Measurements from ENCODE around the gene MEIKIN.

MEIKIN gene

GRCh38 chr5:131974016-131974415 lies 28.6 kb upstream of the MEIKIN start:
- DNase-seq (ENCODE audit: low spot score), result no peak

- DNase-seq (ENCODE audit: low spot score), result no peak
Observed at GRCh38 chr5:131973089-131973712, 27.7 kb upstream of the MEIKIN start.

GRCh38 chr5:131968396-131968954 lies 23.0 kb upstream of the MEIKIN start:
- no peak for DNase-seq (ENCODE audit: low spot score)

GRCh38 chr5:131966551-131966950 lies 21.1 kb upstream of the MEIKIN start:
- DNase-seq (ENCODE audit: low spot score), result peak; percentile 27

- DNase-seq (ENCODE audit: low spot score), result no peak
Observed at GRCh38 chr5:131965826-131966415, 20.5 kb upstream of the MEIKIN start.

GRCh38 chr5:131959906-131960305 lies 14.4 kb upstream of the MEIKIN start:
- no peak for DNase-seq (ENCODE audit: low spot score)

GRCh38 chr5:131959136-131959535 lies 13.7 kb upstream of the MEIKIN start:
- DNase-seq (ENCODE audit: low spot score), result no peak

- no peak for DNase-seq (ENCODE audit: low spot score)
Observed at GRCh38 chr5:131957721-131958441, 12.4 kb upstream of the MEIKIN start.

GRCh38 chr5:131953969-131954368 lies 8.5 kb upstream of the MEIKIN start:
- no peak for DNase-seq (ENCODE audit: low spot score)

GRCh38 chr5:131952301-131952857 lies 6.9 kb upstream of the MEIKIN start:
- no peak for DNase-seq (ENCODE audit: low spot score)

- DNase-seq (ENCODE audit: low spot score), result no peak
Observed at GRCh38 chr5:131950706-131951105, 5.2 kb upstream of the MEIKIN start.

- DNase-seq (ENCODE audit: low spot score), result no peak
Observed at GRCh38 chr5:131947445-131947844, 2.0 kb upstream of the MEIKIN start.

- DNase-seq (ENCODE audit: low spot score), result no peak
Observed at GRCh38 chr5:131944702-131945550, 537 bp downstream of the MEIKIN start.

GRCh38 chr5:131943916-131944315 lies 1.5 kb downstream of the MEIKIN start:
- no peak for DNase-seq (ENCODE audit: low spot score)

- no peak for DNase-seq (ENCODE audit: low spot score)
Observed at GRCh38 chr5:131942016-131942415, 3.4 kb downstream of the MEIKIN start.

GRCh38 chr5:131939690-131940345 lies 5.6 kb downstream of the MEIKIN start:
- no peak for DNase-seq (ENCODE audit: low spot score)

- DNase-seq (ENCODE audit: low spot score), result no peak
Observed at GRCh38 chr5:131932235-131932634, 13.2 kb downstream of the MEIKIN start.

GRCh38 chr5:131928957-131929356 lies 16.5 kb downstream of the MEIKIN start:
- no peak for DNase-seq (ENCODE audit: low spot score)

GRCh38 chr5:131926168-131926567 lies 19.3 kb downstream of the MEIKIN start:
- DNase-seq (ENCODE audit: low spot score), result no peak

- no peak for DNase-seq (ENCODE audit: low spot score)
Observed at GRCh38 chr5:131916481-131916880, 29.0 kb downstream of the MEIKIN start.

GRCh38 chr5:131914472-131914871 lies 31.0 kb downstream of the MEIKIN start:
- no peak for DNase-seq (ENCODE audit: low spot score)

All from SK-N-DZ (cell line).